Measurements from ENCODE around the gene UBE2H.

GRCh38 chr7:129952086-129952652 lies 591 bp downstream of the UBE2H start:
- no peak for TF ChIP-seq POLR2A (IDR thresholded peaks at IDR 0.05)
- no peak for TF ChIP-seq CTCF (IDR thresholded peaks at IDR 0.05 in 8 of 11, conservative IDR thresholded peaks at IDR 0.05 in 3 of 11)
- peak in 1 of 3 donors; percentile 22 for TF ChIP-seq POLR2AphosphoS5 (IDR thresholded peaks at IDR 0.05)

All from spleen (tissue), 7 donors.